ENCODE results near the gene TCEAL9. TPM values are rescaled to one million over a fixed set of nuclear protein-coding genes. Genes with fewer than 3 reads are reported as not detected.

The TCEAL9 gene
- total RNA-seq, 2 experiments from 2014 or later = 2.0 TPM; not detected in 1

DNA sequence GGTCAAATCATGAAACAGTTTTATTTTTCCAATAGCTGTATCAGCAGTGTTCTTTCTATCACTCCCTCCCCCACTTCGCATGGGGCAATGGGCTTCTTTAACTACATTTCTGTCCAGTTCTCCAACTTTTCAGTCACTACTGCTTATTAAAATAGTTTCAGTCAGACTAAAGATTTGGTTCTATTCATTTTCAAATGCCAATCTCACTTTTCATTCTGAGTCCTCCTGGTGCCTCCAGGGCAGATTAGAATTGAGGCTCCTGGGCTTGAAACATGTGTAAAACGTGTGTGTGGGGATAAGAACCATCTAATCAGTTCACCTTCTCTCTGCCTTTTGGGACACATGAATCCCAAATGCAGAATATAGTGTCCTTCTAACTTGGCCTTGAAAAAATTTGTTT lies 16.6 kb downstream of the TCEAL9 start:
- Histone ChIP-seq H3K4me1 (ENCODE audit: insufficient read depth, low read length, poor library complexity, severe bottlenecking) (no peaks in the 10 kb centered on the region), H3K4me2 (ENCODE audit: low read length) (no peak overlapping the region), H3K4me3 (ENCODE audit: low read depth, low read length, poor library complexity, severe bottlenecking) (no peak overlapping the region), H3K27ac (ENCODE audit: low read depth, low read length, poor library complexity, severe bottlenecking) (no peak overlapping the region), H3K36me3 (ENCODE audit: insufficient read depth, low read length) (no peaks in the 10 kb centered on the region), H3K9me2 (ENCODE audit: insufficient read depth, low read length) (no peaks in the 10 kb centered on the region), H4K20me1 (ENCODE audit: insufficient read depth, low read length) (no peaks in the 10 kb centered on the region), H3K9me3 (ENCODE audit: low read length) (no peaks in the 10 kb centered on the region), H2AFZ (ENCODE audit: low read length) (no peak overlapping the region), H3K79me2 (ENCODE audit: insufficient read depth, low read depth, low read length) (no peaks in the 10 kb centered on the region)
- no TSS peak for BruUV-seq (replicated peaks)
- intact Hi-C loops (cut with micrococcal nuclease; ENCODE audit: unreplicated experiment) = no loop called here
- no peak for DNase-seq (ENCODE audit: low spot score)
- TF ChIP-seq EZH2phosphoT487 (IDR thresholded peaks at IDR 0.05; ENCODE audit: borderline replicate concordance, low read depth, low read length) (no peak), CTCF (conservative IDR thresholded peaks at IDR 0.05; ENCODE audit: low read length) (no peak)
- ChIA-PET CTCF (ENCODE audit: unreplicated experiment) (no interaction called here), POLR2A (no interaction called here)

DNA sequence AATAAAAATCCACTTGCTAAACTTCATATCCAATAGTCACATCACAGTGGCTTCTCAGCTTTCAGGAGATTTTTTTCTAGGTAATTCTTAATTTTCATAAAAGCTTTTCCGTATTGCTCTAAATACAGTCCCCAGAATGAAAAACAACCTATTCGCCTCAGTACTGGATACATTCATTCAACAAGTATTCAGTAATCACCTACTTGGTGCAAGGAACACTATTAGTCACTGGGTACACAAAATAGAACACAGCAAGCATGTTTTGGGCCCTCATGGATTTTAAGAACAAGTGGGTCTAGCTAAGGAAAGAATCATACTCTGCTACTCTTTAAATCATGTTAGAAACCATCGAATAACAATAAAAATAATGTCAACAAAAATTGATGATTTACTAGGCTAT lies 17.3 kb downstream of the TCEAL9 start:
- Histone ChIP-seq H2AFZ (ENCODE audit: low read length) (no peak overlapping the region), H3K4me2 (ENCODE audit: low read length) (no peak overlapping the region), H3K4me1 (ENCODE audit: insufficient read depth, low read length, poor library complexity, severe bottlenecking) (no peaks in the 10 kb centered on the region), H3K27ac (ENCODE audit: low read depth, low read length, poor library complexity, severe bottlenecking) (no peak overlapping the region), H3K79me2 (ENCODE audit: insufficient read depth, low read depth, low read length) (no peaks in the 10 kb centered on the region), H3K4me3 (ENCODE audit: low read depth, low read length, poor library complexity, severe bottlenecking) (no peak overlapping the region), H3K36me3 (ENCODE audit: insufficient read depth, low read length) (no peaks in the 10 kb centered on the region), H3K9me2 (ENCODE audit: insufficient read depth, low read length) (no peaks in the 10 kb centered on the region), H3K9me3 (ENCODE audit: low read length) (no peaks in the 10 kb centered on the region), H4K20me1 (ENCODE audit: insufficient read depth, low read length) (no peaks in the 10 kb centered on the region)
- DNase-seq (ENCODE audit: low spot score) = no peak
- BruUV-seq (replicated peaks) = no TSS peak
- ChIA-PET CTCF (ENCODE audit: unreplicated experiment) (no interaction called here), POLR2A (no interaction called here)
- intact Hi-C loops (cut with micrococcal nuclease; ENCODE audit: unreplicated experiment) = no loop called here
- TF ChIP-seq CTCF (conservative IDR thresholded peaks at IDR 0.05; ENCODE audit: low read length) = no peak
- no peak for TF ChIP-seq EZH2phosphoT487 (IDR thresholded peaks at IDR 0.05; ENCODE audit: borderline replicate concordance, low read depth, low read length)

DNA sequence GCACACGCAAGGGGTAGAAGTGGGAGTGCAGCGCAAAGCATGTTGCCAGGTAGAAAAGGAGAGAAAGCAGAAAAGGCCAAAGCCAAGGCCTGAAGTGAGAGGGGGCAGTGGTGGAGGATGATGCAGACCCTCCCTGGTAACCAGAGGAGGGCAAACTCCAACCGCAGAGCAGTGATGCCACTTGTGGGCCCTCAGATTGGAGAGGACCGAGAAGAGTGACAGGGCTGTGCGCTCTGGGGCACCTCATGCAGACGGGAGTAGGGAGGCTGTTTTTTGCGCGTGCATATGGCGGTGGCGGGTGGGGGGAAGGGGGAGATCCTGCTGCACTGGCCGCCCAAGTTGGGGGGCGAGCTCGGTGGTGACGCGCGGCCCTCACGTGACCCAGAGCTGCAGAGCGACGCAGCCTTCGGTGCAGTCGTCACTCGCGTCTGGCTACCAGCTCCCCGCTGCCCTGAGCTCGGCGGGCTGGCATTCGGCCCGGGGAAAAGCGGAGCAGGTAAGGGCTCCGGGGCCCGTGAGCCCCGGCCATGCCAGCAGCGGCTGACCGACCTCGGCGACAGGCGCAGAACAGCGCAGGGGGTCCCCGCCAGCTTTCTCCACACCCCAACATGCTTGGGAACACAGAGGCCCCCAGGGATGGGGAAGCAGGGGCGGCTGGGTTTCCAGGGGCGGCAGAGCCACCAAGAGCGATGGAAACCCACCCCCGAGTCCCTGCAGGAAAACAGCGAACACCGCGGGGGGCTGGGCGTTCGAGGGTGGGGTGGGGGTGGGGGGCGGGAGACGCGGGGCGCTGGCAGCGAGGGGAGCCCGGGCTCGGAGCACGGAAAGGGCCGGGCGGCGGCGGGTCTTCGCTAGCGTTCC lies 20.0 kb downstream of the TCEAL9 start, which contains the start of gene BEX3:
TSS of gene BEX3 (plus strand) at position 421 of the 861 bp plus-strand sequence. CDS start 984 bp downstream, outside the sequence.
- H3K4me2 ChIP-seq (ENCODE audit: low read length) = no peak within 1 kb of the TSS
- no peak within 1 kb of the TSS for H3K4me3 ChIP-seq (ENCODE audit: low read depth, low read length, poor library complexity, severe bottlenecking)
- no peaks in the 10 kb centered on the region for H3K79me2 ChIP-seq (ENCODE audit: insufficient read depth, low read depth, low read length)
- CTCF ChIA-PET (ENCODE audit: unreplicated experiment) = no interaction called here
- POLR2A ChIA-PET = no interaction called here
- intact Hi-C loops (cut with micrococcal nuclease; ENCODE audit: unreplicated experiment) = no loop called here
- H3K27ac ChIP-seq (ENCODE audit: low read depth, low read length, poor library complexity, severe bottlenecking) = no peak within 1 kb of the TSS
- no peaks in the 10 kb centered on the region for H3K36me3 ChIP-seq (ENCODE audit: insufficient read depth, low read length)
- H2AFZ ChIP-seq (ENCODE audit: low read length) = no peak within 1 kb of the TSS
- no peaks in the 10 kb centered on the region for H3K9me2 ChIP-seq (ENCODE audit: insufficient read depth, low read length)
- no peak for DNase-seq (ENCODE audit: low spot score)
- H3K9me3 ChIP-seq (ENCODE audit: low read length) = no peaks in the 10 kb centered on the region
- no TSS peak for BruUV-seq (replicated peaks)
- TF ChIP-seq CTCF (conservative IDR thresholded peaks at IDR 0.05; ENCODE audit: low read length) = no peak
- no peak for TF ChIP-seq EZH2phosphoT487 (IDR thresholded peaks at IDR 0.05; ENCODE audit: borderline replicate concordance, low read depth, low read length)
- H3K4me1 ChIP-seq (ENCODE audit: insufficient read depth, low read length, poor library complexity, severe bottlenecking) = no peaks in the 10 kb centered on the region
- no peaks in the 10 kb centered on the region for H4K20me1 ChIP-seq (ENCODE audit: insufficient read depth, low read length)
